SU-DHL-6 (cell line): Measurements from ENCODE around the gene TNFAIP6.
A peak's percentile ranks its signal among the peaks of the same experiment; 100 is the strongest.
"Not testable (repeated sequence)": the region's sequence is repeated elsewhere in the genome, so short reads cannot be mapped to it uniquely, and the experiment has no call there.

ENCODE experiments used
- H2AFZ ChIP-seq: fragments of 200-600 bp; sonication (generic); 2 replicates; pipeline ENCODE4 v1.6.1; 2014; ENCODE audit warnings: low read depth, mild to moderate bottlenecking, moderate library complexity, mixed read lengths, antibody characterized with exemption, low read length; ENCODE audit not compliant: severe bottlenecking
- H3F3A ChIP-seq: fragments of 200-600 bp; shearing (Covaris generic); 2 replicates; pipeline ENCODE4 v1.6.0; 2016; ENCODE audit warnings: antibody characterized with exemption, mild to moderate bottlenecking; ENCODE audit not compliant: insufficient read depth
- H3K27ac ChIP-seq: fragments of 200-600 bp; sonication (generic); 2 replicates; pipeline ENCODE4 v1.5.1; 2016; ENCODE audit warnings: low read depth, mild to moderate bottlenecking, low read length, moderate library complexity, mixed read lengths
- H3K27me3 ChIP-seq: fragments of 200-600 bp; sonication (generic), shearing (Covaris generic); 2 replicates; pipeline ENCODE4 v1.6.0; 2014; ENCODE audit warnings: mild to moderate bottlenecking, low read length
- H3K36me3 ChIP-seq: fragments of 200-600 bp; sonication (generic); 2 replicates; pipeline ENCODE4 v1.6.1; 2014; ENCODE audit warnings: mild to moderate bottlenecking, low read length, mixed read lengths
- H3K4me2 ChIP-seq: fragments of 300-600, 200-600 bp; shearing (Covaris generic), sonication (generic); 2 replicates; pipeline ENCODE4 v1.6.0; 2014; ENCODE audit warnings: low read length, low read depth, mild to moderate bottlenecking; ENCODE audit not compliant: poor library complexity, severe bottlenecking
- H3K4me3 ChIP-seq: fragments of 200-600 bp; sonication (generic); 2 replicates; pipeline ENCODE4 v1.5.1; 2014; ENCODE audit warnings: antibody characterized with exemption, low read length, mild to moderate bottlenecking, mixed read lengths; ENCODE audit not compliant: insufficient read depth, poor library complexity, severe bottlenecking
- H3K79me2 ChIP-seq: fragments of 200-600 bp; sonication (generic); 2 replicates; pipeline ENCODE4 v1.6.1; 2014; ENCODE audit warnings: mild to moderate bottlenecking, low read length, moderate library complexity; ENCODE audit not compliant: insufficient read depth
- H3K9ac ChIP-seq: fragments of 200-600 bp; sonication (generic); 2 replicates; pipeline ENCODE4 v1.7.0; 2014; ENCODE audit warnings: mild to moderate bottlenecking, low read length
- H3K9me2 ChIP-seq: fragments of 200-600 bp; sonication (generic); replicated peaks from 2 replicates; pipeline ENCODE4 v1.6.1; 2014; ENCODE audit warnings: low read length; ENCODE audit not compliant: insufficient read depth
- H3K9me3 ChIP-seq: fragments of 200-600 bp; sonication (generic); 2 replicates; pipeline ENCODE4 v1.6.1; 2014; ENCODE audit warnings: low read length, mixed read lengths; ENCODE audit not compliant: insufficient read depth
- H4K20me1 ChIP-seq: fragments of 200-600 bp; sonication (generic); 2 replicates; pipeline ENCODE4 v1.6.1; 2014; ENCODE audit warnings: low read depth, mild to moderate bottlenecking, antibody characterized with exemption, low read length, moderate library complexity, mixed read lengths
- EZH2phosphoT487 ChIP-seq: fragments of 200-600 bp; sonication (generic), shearing (Covaris generic); conservative IDR thresholded peaks from 2 replicates; pipeline ENCODE4 v1.6.1; 2018; ENCODE audit warnings: mild to moderate bottlenecking, antibody characterized with exemption, low read length, moderate library complexity, mixed read lengths
- TF ChIP-seq, protein P1 (sequence below): fragments of 200-600 bp; sonication (generic); IDR thresholded peaks from one replicate; pipeline ENCODE4 v1.5.1; 2017; ENCODE audit warnings: antibody characterized with exemption, mild to moderate bottlenecking, low read length, moderate library complexity; ENCODE audit not compliant: insufficient read depth, poor library complexity, severe bottlenecking

Gene TNFAIP6

GRCh38 chr2:151410485-151410834 lies 53.1 kb downstream of the TNFAIP6 start:
- Histone ChIP-seq H4K20me1 (no peaks in the 10 kb centered on the region), H2AFZ (peak overlapping the region; percentile 100), H3K9me3 (no peaks in the 10 kb centered on the region), H3K4me3 (peak overlapping the region; percentile 87), H3K9ac (peak overlapping the region; percentile 95), H3K79me2 (peaks cover 43% of the 10 kb centered on the region), H3K27ac (peak overlapping the region; percentile 66), H3K9me2 (no peaks in the 10 kb centered on the region), H3F3A (no peaks in the 10 kb centered on the region), H3K27me3 (no peaks in the 10 kb centered on the region), H3K4me2 (peak overlapping the region; percentile 96), H3K36me3 (peaks cover 18% of the 10 kb centered on the region)
- no peak for TF ChIP-seq EZH2phosphoT487
- TF ChIP-seq, protein P1, sequence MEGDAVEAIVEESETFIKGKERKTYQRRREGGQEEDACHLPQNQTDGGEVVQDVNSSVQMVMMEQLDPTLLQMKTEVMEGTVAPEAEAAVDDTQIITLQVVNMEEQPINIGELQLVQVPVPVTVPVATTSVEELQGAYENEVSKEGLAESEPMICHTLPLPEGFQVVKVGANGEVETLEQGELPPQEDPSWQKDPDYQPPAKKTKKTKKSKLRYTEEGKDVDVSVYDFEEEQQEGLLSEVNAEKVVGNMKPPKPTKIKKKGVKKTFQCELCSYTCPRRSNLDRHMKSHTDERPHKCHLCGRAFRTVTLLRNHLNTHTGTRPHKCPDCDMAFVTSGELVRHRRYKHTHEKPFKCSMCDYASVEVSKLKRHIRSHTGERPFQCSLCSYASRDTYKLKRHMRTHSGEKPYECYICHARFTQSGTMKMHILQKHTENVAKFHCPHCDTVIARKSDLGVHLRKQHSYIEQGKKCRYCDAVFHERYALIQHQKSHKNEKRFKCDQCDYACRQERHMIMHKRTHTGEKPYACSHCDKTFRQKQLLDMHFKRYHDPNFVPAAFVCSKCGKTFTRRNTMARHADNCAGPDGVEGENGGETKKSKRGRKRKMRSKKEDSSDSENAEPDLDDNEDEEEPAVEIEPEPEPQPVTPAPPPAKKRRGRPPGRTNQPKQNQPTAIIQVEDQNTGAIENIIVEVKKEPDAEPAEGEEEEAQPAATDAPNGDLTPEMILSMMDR: no peak

- H3F3A ChIP-seq: no peaks in the 10 kb centered on the region
- peaks cover 42% of the 10 kb centered on the region for H3K36me3 ChIP-seq
- peaks cover 18% of the 10 kb centered on the region for H3K79me2 ChIP-seq
These were observed 60.3 kb downstream of the TNFAIP6 start for GRCh38 chr2:151417650-151418049.

DNA sequence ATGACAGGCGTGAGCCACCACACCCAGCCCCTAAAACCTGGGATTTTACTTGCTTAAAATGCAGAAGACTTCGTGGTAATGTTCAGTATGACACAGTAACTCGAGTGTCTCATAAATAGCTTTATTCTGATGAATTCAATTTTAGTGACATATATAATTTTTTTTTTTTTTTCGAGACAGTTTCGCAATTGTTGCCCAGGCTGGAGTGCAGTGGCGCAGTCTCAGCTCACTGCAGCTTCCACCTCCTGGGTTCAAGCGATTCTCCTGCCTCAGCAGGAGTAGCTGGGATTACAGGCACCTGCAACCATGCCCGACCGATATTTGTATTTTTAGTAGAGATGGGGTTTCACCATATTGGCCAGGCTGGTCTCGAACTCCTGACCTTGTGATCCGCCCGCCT lies 64.3 kb downstream of the TNFAIP6 start:
- H2AFZ ChIP-seq, H3K9me3 ChIP-seq, H3K4me2 ChIP-seq, H3K27me3 ChIP-seq, H3K4me3 ChIP-seq, H3K9me2 ChIP-seq, H3K9ac ChIP-seq, H4K20me1 ChIP-seq, H3F3A ChIP-seq, H3K27ac ChIP-seq: not testable (repeated sequence)
- H3K36me3 ChIP-seq: peaks cover 40% of the 10 kb centered on the region
- H3K79me2 ChIP-seq: peaks cover 21% of the 10 kb centered on the region

More at GRCh38 chr2:151417650-151418049, 60.3 kb downstream of the TNFAIP6 start:
- H3K9me3 ChIP-seq: no peaks in the 10 kb centered on the region
- no peak overlapping the region for H3K4me3 ChIP-seq
- H3K27ac ChIP-seq: no peak overlapping the region
- no peak overlapping the region for H2AFZ ChIP-seq
- no peak overlapping the region for H3K9ac ChIP-seq
- H3K4me2 ChIP-seq: no peak overlapping the region
- TF ChIP-seq, protein P1: no peak
- no peak for TF ChIP-seq EZH2phosphoT487
- no peaks in the 10 kb centered on the region for H3K9me2 ChIP-seq
- no peaks in the 10 kb centered on the region for H4K20me1 ChIP-seq
- H3K27me3 ChIP-seq: no peaks in the 10 kb centered on the region

- Histone ChIP-seq H2AFZ (no peak overlapping the region), H3K4me3 (no peak overlapping the region), H3F3A (no peaks in the 10 kb centered on the region), H3K27me3 (no peaks in the 10 kb centered on the region), H3K4me2 (no peak overlapping the region), H3K79me2 (peaks cover 25% of the 10 kb centered on the region), H4K20me1 (no peaks in the 10 kb centered on the region; the same call in 1 of the 2 replicates), H3K9me2 (no peaks in the 10 kb centered on the region), H3K9me3 (no peaks in the 10 kb centered on the region), H3K27ac (no peak overlapping the region), H3K9ac (no peak overlapping the region), H3K36me3 (peaks cover 36% of the 10 kb centered on the region)
- TF ChIP-seq, protein P1: no peak
- TF ChIP-seq EZH2phosphoT487: no peak
These were observed 65.6 kb downstream of the TNFAIP6 start for GRCh38 chr2:151422917-151423439.
